ENCODE measurements around the gene OR51B6.
"Not testable (repeated sequence)": the region's sequence is repeated elsewhere in the genome, so short reads cannot be mapped to it uniquely, and the experiment has no call there.

Gene OR51B6

DNA sequence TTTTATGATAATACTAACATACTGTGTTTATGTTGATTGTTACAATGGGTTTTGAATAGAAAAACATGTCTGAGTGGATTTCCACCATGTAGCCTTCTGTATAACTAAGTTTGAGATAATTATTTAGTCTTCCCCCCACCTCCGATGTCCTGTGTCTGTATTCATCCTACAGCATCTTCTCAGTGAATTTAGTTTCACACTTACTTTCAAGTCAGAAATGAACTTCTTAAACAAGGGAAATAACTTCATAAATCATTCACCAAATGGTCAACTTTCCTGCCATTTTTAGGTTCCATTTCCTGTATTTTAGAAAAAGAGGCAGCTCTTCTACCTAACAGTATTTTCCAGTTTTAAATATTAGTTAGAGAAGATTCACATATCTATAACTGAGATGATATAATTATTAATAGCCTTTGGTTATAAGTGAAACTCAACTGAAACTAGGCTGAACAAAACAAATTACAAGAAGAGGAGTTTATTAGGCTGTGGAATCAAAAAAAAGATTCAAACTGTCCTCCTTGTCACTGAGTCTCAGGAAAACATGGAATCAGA lies 11.5 kb upstream of the OR51B6 start:
- Histone ChIP-seq H3K36me3 (ENCODE audit: insufficient read depth, low read depth, low read length) (no peaks in the 10 kb centered on the region), H3K27ac (ENCODE audit: low read length) (no peak overlapping the region), H3K4me3 (ENCODE audit: low read length) (no peak overlapping the region), H3K9ac (ENCODE audit: low read depth, low read length) (no peak overlapping the region), H3K4me1 (ENCODE audit: insufficient read depth, low read length) (peaks cover 6% of the 10 kb centered on the region; the same call in 1 of the 2 replicates), H3K9me3 (ENCODE audit: insufficient read depth, low read depth, low read length) (no peaks in the 10 kb centered on the region), H3K27me3 (ENCODE audit: insufficient read depth, low read length) (no peaks in the 10 kb centered on the region)

DNA sequence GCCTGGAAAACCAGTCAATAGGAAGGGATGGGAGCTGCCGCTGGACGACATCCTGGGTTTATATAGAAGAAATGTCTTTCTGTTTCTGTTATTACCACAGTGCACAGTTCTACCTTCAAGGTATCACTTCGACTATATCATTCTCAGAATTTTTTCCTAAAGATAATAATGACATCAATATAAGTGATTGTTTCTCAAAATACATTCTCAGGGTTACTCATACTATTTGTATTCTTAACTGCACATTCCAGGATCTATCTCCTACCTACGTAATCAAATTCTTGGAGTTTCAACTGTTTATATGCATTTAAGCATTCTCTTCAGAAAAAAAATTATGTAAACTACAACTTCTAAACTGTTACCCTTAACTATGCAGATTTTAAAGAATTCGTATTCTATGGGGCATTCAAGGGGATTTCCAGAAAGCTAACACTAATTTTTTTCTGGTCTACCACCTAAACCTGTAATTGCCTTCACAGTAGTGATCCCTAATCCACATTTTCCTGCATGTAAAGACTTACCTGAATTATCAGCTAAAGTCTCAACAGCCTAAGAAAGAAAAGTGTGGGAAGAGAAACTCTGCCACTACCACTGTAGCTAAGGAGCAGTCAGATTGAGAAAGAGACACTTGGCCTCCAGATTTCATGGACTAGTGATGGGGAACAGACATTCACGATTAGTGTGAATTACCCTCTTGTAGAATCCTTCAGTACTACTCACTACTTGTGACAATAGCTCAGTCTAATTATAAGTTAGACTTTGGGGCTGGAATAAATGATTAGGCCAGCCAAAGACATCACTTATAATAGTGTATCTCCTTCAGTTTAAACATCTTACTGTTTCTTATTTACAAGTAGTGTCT lies 7.6 kb upstream of the OR51B6 start, which contains the start of gene OR51B5:
Gene OR51B5 (minus strand): TSS at position 51 of the 862 bp plus-strand sequence. CDS start 0 bp downstream, at position 51.
- Histone ChIP-seq H3K36me3 (ENCODE audit: insufficient read depth, low read depth, low read length) (no peaks in the 10 kb centered on the region), H3K9me3 (ENCODE audit: insufficient read depth, low read depth, low read length) (no peaks in the 10 kb centered on the region), H3K9ac (ENCODE audit: low read depth, low read length) (no peak within 1 kb of the TSS), H3K4me1 (ENCODE audit: insufficient read depth, low read length) (peaks cover 13% of the 10 kb centered on the region; the same call in 1 of the 2 replicates), H3K4me3 (ENCODE audit: low read length) (no peak within 1 kb of the TSS), H3K27ac (ENCODE audit: low read length) (no peak within 1 kb of the TSS), H3K27me3 (ENCODE audit: insufficient read depth, low read length) (no peaks in the 10 kb centered on the region)

DNA sequence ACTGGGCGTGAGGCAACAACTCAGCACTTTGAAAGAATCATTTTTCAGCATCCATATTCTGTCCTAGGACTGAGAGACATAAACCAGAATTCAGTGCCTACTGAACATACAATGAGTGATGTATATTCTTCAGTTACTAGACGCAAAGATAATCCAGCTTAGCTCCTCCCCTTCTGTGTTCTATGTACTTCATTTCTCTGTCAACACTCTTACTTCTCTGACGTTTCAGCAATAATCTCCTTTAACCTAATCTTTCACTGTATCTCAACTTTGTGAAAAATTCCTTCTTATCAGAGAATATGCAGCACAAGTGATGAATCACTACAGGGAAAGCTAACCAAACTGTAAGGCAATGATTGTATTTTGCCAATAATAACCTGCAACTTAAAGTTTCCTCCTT lies 5.5 kb upstream of the OR51B6 start:
- no peak overlapping the region for H3K9ac ChIP-seq (ENCODE audit: low read depth, low read length)
- peaks cover 16% of the 10 kb centered on the region; the same call in 1 of the 2 replicates for H3K4me1 ChIP-seq (ENCODE audit: insufficient read depth, low read length)
- H3K9me3 ChIP-seq (ENCODE audit: insufficient read depth, low read depth, low read length): no peaks in the 10 kb centered on the region
- H3K4me3 ChIP-seq (ENCODE audit: low read length): no peak overlapping the region
- H3K27me3 ChIP-seq (ENCODE audit: insufficient read depth, low read length): no peaks in the 10 kb centered on the region
- no peak overlapping the region for H3K27ac ChIP-seq (ENCODE audit: low read length)
- H3K36me3 ChIP-seq (ENCODE audit: insufficient read depth, low read depth, low read length): no peaks in the 10 kb centered on the region

DNA sequence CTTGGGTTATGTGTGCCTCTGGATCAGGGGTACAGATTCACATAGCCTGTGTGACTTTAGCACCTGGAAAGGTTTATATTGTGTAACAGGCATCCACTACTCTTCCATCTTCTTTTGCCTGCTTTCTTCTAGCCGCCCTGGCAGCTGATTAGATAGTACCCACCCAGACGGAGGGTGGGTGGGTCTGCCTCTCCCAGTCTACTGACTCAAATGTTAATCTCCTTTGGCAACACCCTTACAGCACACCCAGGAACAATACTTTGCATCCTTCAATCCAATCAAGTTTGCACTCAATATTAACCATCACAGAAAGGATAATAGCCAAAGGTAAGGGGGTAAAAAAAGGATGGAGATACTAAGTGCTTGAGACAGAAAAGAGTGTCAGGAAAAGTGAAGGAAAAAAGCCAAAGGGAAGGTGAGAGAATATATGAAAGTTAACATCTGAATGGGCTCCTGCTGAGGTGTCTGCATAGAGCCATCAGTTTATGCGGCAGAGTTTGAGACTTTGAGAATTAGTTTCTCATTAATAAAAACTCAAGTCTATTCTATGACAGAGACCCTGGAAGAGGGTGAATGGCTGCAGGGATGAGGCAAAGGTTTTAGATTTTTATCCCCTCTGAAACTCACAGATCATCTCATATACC lies 2.6 kb upstream of the OR51B6 start:
- Histone ChIP-seq H3K4me3 (ENCODE audit: low read length) (0 out of 2 replicates have a peak overlapping the region, but pooled peaks have one; percentile 0), H3K27ac (ENCODE audit: low read length) (no peak overlapping the region), H3K4me1 (ENCODE audit: insufficient read depth, low read length) (peaks cover 14% of the 10 kb centered on the region; the same call in 1 of the 2 replicates), H3K36me3 (ENCODE audit: insufficient read depth, low read depth, low read length) (no peaks in the 10 kb centered on the region), H3K9me3 (ENCODE audit: insufficient read depth, low read depth, low read length) (no peaks in the 10 kb centered on the region), H3K9ac (ENCODE audit: low read depth, low read length) (no peak overlapping the region), H3K27me3 (ENCODE audit: insufficient read depth, low read length) (no peaks in the 10 kb centered on the region)

DNA sequence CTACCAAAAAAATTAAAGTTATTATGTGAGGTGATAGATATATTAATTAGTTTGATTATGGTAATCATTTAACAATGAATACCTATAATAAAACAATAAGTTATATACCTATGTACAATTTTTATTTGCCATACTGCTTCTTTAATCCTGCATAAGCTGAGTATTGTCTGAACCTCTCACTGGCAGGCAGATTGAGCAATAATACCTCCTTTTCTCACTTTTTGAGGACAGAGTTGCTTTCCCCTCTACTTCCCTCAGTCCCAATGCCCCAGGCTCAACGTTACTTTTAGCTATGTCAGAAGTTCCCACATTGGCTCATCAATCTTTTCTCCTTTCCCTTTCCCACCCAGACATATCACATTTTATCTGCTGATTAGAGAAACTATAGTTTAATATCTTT lies 1.8 kb upstream of the OR51B6 start:
- H3K4me3 ChIP-seq (ENCODE audit: low read length): no peak overlapping the region
- H3K27me3 ChIP-seq (ENCODE audit: insufficient read depth, low read length): no peaks in the 10 kb centered on the region
- H3K9me3 ChIP-seq (ENCODE audit: insufficient read depth, low read depth, low read length): no peaks in the 10 kb centered on the region
- H3K9ac ChIP-seq (ENCODE audit: low read depth, low read length): no peak overlapping the region
- no peaks in the 10 kb centered on the region for H3K36me3 ChIP-seq (ENCODE audit: insufficient read depth, low read depth, low read length)
- H3K27ac ChIP-seq (ENCODE audit: low read length): no peak overlapping the region
- peaks cover 10% of the 10 kb centered on the region; the same call in 1 of the 2 replicates for H3K4me1 ChIP-seq (ENCODE audit: insufficient read depth, low read length)

DNA sequence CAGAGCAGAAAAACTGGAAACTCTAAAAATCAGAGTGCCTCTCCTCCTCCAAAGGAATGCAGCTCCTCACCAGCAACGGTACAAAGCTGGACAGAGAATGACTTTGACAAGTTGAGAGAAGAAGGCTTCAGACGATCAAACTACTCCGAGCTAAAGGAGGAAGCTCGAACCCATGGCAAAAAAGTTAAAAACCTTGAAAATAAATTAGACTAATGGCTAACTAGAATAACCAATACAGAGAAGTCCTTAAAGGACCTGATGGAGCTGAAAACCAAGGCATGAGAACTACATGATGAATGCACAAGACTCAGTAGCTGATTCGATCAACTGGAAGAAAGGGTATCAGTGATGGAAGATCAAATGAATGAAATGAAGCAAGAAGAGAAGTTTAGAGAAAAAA lies 4.7 kb downstream of the OR51B6 start:
- H3K36me3 ChIP-seq (ENCODE audit: insufficient read depth, low read depth, low read length); H3K4me1 ChIP-seq (ENCODE audit: insufficient read depth, low read length); H3K27me3 ChIP-seq (ENCODE audit: insufficient read depth, low read length); H3K27ac ChIP-seq (ENCODE audit: low read length); H3K4me3 ChIP-seq (ENCODE audit: low read length); H3K9ac ChIP-seq (ENCODE audit: low read depth, low read length); H3K9me3 ChIP-seq (ENCODE audit: insufficient read depth, low read depth, low read length): not testable (repeated sequence)

DNA sequence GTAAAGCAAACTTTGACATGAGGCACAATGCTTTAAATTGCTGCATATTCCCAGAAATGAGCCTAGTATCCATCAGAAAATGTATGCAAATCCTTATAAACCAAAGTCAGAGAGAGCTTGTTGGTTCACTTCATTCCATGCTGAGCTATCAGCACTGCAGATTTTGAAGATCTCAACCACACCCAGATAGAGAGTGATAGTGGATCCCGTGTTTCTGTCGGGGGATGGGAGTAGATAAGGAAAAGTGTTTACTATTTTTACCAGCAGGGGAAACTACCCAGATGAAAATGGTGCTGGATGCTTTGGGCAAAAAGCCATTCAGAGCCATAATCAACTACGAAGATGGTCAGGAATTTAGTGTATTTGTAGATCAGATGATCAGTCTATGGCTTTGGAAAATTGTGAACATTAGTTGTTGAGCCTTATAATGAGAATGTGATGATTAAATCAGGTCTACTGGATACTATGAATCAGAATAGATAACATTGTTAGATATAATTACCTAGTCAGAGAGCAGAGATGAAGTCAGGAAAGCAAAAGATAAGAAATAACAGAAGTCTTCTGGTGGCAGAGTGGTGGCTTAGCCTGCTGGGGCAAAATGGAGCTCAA lies 10.8 kb downstream of the OR51B6 start:
- no peak overlapping the region for H3K9ac ChIP-seq (ENCODE audit: low read depth, low read length)
- no peaks in the 10 kb centered on the region for H3K36me3 ChIP-seq (ENCODE audit: insufficient read depth, low read depth, low read length)
- H3K4me1 ChIP-seq (ENCODE audit: insufficient read depth, low read length): no peaks in the 10 kb centered on the region
- H3K9me3 ChIP-seq (ENCODE audit: insufficient read depth, low read depth, low read length): no peaks in the 10 kb centered on the region
- H3K4me3 ChIP-seq (ENCODE audit: low read length): no peak overlapping the region
- no peaks in the 10 kb centered on the region for H3K27me3 ChIP-seq (ENCODE audit: insufficient read depth, low read length)
- no peak overlapping the region for H3K27ac ChIP-seq (ENCODE audit: low read length)

DNA sequence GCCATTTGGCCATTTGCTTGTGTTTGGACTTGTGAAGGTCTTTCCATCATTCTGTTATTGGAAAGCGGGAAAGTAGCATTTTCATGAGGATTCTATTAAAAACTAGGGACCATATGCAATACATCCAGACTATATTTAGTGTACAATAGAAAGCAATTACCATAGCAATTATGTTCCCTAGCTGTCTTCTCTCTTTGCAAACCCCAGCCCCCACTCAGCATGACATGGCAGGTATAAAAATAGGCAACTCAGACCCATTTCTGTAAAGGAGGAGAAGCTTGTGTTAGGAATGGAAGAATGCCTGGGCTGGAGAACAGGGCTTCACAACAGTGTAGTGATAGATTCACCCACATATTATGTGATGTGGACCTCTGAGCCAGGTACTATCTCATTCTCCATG lies 12.4 kb downstream of the OR51B6 start:
- Histone ChIP-seq H3K4me3 (ENCODE audit: low read length) (no peak overlapping the region), H3K36me3 (ENCODE audit: insufficient read depth, low read depth, low read length) (no peaks in the 10 kb centered on the region), H3K27me3 (ENCODE audit: insufficient read depth, low read length) (no peaks in the 10 kb centered on the region), H3K9ac (ENCODE audit: low read depth, low read length) (no peak overlapping the region), H3K27ac (ENCODE audit: low read length) (no peak overlapping the region), H3K9me3 (ENCODE audit: insufficient read depth, low read depth, low read length) (no peaks in the 10 kb centered on the region), H3K4me1 (ENCODE audit: insufficient read depth, low read length) (peaks cover 7% of the 10 kb centered on the region)

DNA sequence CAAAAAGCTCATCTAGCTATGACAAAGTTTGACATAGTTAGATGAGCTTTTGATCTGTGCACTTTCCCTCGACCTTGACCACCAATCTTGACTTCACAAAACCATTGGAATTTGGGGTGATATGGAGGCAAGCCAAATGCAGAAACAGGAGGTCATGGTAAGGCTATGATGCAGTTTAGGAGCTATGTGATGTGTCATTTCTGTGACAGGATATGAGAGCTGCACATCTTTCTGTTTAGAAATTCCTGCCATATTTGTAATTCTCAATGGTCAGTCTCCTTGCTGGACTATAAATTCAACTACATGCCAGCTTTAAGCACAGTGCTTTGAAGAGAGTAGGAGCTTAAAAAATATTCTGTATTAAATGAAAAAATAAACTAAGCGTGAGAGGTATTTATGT lies 12.9 kb downstream of the OR51B6 start:
- Histone ChIP-seq H3K27me3 (ENCODE audit: insufficient read depth, low read length) (no peaks in the 10 kb centered on the region), H3K4me1 (ENCODE audit: insufficient read depth, low read length) (peaks cover 10% of the 10 kb centered on the region), H3K9me3 (ENCODE audit: insufficient read depth, low read depth, low read length) (no peaks in the 10 kb centered on the region), H3K27ac (ENCODE audit: low read length) (no peak overlapping the region), H3K36me3 (ENCODE audit: insufficient read depth, low read depth, low read length) (no peaks in the 10 kb centered on the region), H3K4me3 (ENCODE audit: low read length) (no peak overlapping the region), H3K9ac (ENCODE audit: low read depth, low read length) (no peak overlapping the region)

DNA sequence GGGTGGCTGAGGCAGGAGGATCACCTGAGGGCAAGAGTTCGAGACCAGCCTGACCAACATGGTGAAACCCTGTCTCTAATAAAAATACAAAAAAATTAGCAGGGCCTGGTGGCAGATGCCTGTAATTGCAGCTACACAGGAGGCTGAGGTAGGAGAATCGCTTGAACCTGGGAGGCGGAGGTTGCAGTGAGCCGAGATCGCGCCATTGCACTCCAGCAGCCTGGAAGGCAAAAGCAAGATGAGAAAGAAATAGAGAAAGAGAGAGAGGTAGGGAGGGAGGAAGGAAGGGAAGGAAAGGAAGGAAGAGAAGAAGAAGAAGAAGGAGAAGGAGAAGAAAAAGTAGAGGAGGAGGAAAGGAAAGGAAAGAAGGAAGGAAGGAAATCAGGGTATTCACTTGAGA lies 15.1 kb downstream of the OR51B6 start:
- not testable (repeated sequence) for H3K27ac ChIP-seq (ENCODE audit: low read length); H3K9me3 ChIP-seq (ENCODE audit: insufficient read depth, low read depth, low read length); H3K9ac ChIP-seq (ENCODE audit: low read depth, low read length); H3K4me3 ChIP-seq (ENCODE audit: low read length); H3K36me3 ChIP-seq (ENCODE audit: insufficient read depth, low read depth, low read length); H3K27me3 ChIP-seq (ENCODE audit: insufficient read depth, low read length)
- peaks cover 10% of the 10 kb centered on the region for H3K4me1 ChIP-seq (ENCODE audit: insufficient read depth, low read length)

DNA sequence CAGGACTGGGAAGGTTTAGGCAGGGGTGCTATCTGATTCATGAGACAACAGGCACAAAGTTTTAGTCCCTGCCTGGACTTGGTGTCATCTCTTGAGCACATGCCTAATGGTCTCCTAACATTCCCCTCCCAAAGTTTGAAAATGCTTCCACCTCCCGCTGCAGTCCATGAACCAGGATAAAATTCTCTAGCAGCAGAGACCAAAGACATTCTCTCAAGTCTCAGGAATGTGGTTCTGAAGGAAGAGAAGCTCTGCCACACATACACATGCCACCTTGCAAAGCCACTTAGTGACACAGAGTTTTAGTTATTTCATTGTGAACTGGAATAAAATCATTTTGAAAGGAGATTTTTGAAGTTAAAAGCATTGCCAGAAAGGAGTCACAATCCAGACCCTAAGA lies 15.5 kb downstream of the OR51B6 start:
- Histone ChIP-seq H3K27me3 (ENCODE audit: insufficient read depth, low read length) (no peaks in the 10 kb centered on the region), H3K9me3 (ENCODE audit: insufficient read depth, low read depth, low read length) (no peaks in the 10 kb centered on the region), H3K9ac (ENCODE audit: low read depth, low read length) (no peak overlapping the region), H3K4me1 (ENCODE audit: insufficient read depth, low read length) (peaks cover 10% of the 10 kb centered on the region), H3K4me3 (ENCODE audit: low read length) (no peak overlapping the region), H3K36me3 (ENCODE audit: insufficient read depth, low read depth, low read length) (no peaks in the 10 kb centered on the region), H3K27ac (ENCODE audit: low read length) (no peak overlapping the region)
